Measurements from ENCODE around the gene ELOVL6. TPM values are rescaled to one million over a fixed set of nuclear protein-coding genes. Genes with fewer than 3 reads are reported as not detected.

Gene ELOVL6
- polyA plus RNA-seq, 1 donor from 2014 or later, result 21.3 TPM

DNA sequence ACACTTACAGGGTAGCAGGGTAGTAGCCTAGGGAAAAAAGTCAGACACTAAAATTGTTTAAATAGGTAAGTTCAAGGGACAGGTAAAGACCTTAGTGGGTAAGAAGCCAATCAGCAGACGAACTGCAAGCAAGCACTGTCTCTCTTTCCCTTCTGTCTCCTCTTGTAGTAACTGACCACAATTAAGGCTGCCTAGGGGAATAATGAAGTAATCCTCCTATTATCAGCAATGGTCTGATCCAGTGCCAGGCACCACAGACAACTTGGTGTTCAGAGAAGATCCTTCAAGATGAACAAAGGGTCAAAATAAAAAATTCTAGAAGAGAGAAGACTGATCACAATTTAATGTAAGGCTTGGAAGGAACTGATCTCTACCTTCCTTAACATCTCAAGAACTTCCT is 62.9 kb downstream of the ELOVL6 start:
- Histone ChIP-seq H3K27ac (ENCODE audit: low read length) (no peak overlapping the region), H3K9me2 (ENCODE audit: insufficient read depth, low read length) (no peaks in the 10 kb centered on the region), H3K36me3 (ENCODE audit: insufficient read depth, low read length) (no peaks in the 10 kb centered on the region), H2AFZ (ENCODE audit: low read depth, low read length) (no peak overlapping the region), H3K27me3 (ENCODE audit: insufficient read depth, low read depth, low read length) (no peaks in the 10 kb centered on the region), H3K4me2 (ENCODE audit: low read length) (no peak overlapping the region), H3F3A (ENCODE audit: insufficient read depth, low read length, poor library complexity, severe bottlenecking) (no peaks in the 10 kb centered on the region), H3K4me3 (ENCODE audit: low read length) (no peak overlapping the region), H3K79me2 (replicated peaks; ENCODE audit: insufficient read depth, low read length) (peaks cover 29% of the 10 kb centered on the region), H4K20me1 (ENCODE audit: insufficient read depth) (no peaks in the 10 kb centered on the region), H3K9ac (ENCODE audit: low read length) (no peak overlapping the region), H3K9me3 (ENCODE audit: low read length) (no peaks in the 10 kb centered on the region)
- TF ChIP-seq EP300 (conservative IDR thresholded peaks at IDR 0.05; ENCODE audit: poor library complexity, severe bottlenecking) (no peak), EZH2 (IDR thresholded peaks at IDR 0.05; ENCODE audit: borderline replicate concordance, insufficient read depth, low read length, poor library complexity, severe bottlenecking) (no peak), MXI1 (conservative IDR thresholded peaks at IDR 0.05; ENCODE audit: poor library complexity, severe bottlenecking) (no peak), POLR2AphosphoS5 (IDR thresholded peaks at IDR 0.05) (no peak), SMC3 (conservative IDR thresholded peaks at IDR 0.05; ENCODE audit: poor library complexity) (no peak), TAF1 (IDR thresholded peaks at IDR 0.05; ENCODE audit: low read depth) (no peak), RAD21 (conservative IDR thresholded peaks at IDR 0.05) (no peak)
- TF ChIP-seq, protein P1, sequence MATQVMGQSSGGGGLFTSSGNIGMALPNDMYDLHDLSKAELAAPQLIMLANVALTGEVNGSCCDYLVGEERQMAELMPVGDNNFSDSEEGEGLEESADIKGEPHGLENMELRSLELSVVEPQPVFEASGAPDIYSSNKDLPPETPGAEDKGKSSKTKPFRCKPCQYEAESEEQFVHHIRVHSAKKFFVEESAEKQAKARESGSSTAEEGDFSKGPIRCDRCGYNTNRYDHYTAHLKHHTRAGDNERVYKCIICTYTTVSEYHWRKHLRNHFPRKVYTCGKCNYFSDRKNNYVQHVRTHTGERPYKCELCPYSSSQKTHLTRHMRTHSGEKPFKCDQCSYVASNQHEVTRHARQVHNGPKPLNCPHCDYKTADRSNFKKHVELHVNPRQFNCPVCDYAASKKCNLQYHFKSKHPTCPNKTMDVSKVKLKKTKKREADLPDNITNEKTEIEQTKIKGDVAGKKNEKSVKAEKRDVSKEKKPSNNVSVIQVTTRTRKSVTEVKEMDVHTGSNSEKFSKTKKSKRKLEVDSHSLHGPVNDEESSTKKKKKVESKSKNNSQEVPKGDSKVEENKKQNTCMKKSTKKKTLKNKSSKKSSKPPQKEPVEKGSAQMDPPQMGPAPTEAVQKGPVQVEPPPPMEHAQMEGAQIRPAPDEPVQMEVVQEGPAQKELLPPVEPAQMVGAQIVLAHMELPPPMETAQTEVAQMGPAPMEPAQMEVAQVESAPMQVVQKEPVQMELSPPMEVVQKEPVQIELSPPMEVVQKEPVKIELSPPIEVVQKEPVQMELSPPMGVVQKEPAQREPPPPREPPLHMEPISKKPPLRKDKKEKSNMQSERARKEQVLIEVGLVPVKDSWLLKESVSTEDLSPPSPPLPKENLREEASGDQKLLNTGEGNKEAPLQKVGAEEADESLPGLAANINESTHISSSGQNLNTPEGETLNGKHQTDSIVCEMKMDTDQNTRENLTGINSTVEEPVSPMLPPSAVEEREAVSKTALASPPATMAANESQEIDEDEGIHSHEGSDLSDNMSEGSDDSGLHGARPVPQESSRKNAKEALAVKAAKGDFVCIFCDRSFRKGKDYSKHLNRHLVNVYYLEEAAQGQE (IDR thresholded peaks at IDR 0.05; ENCODE audit: borderline replicate concordance), result no peak
- TF ChIP-seq, protein P2, sequence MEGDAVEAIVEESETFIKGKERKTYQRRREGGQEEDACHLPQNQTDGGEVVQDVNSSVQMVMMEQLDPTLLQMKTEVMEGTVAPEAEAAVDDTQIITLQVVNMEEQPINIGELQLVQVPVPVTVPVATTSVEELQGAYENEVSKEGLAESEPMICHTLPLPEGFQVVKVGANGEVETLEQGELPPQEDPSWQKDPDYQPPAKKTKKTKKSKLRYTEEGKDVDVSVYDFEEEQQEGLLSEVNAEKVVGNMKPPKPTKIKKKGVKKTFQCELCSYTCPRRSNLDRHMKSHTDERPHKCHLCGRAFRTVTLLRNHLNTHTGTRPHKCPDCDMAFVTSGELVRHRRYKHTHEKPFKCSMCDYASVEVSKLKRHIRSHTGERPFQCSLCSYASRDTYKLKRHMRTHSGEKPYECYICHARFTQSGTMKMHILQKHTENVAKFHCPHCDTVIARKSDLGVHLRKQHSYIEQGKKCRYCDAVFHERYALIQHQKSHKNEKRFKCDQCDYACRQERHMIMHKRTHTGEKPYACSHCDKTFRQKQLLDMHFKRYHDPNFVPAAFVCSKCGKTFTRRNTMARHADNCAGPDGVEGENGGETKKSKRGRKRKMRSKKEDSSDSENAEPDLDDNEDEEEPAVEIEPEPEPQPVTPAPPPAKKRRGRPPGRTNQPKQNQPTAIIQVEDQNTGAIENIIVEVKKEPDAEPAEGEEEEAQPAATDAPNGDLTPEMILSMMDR (IDR thresholded peaks at IDR 0.05; ENCODE audit: poor library complexity, severe bottlenecking), result no peak

DNA sequence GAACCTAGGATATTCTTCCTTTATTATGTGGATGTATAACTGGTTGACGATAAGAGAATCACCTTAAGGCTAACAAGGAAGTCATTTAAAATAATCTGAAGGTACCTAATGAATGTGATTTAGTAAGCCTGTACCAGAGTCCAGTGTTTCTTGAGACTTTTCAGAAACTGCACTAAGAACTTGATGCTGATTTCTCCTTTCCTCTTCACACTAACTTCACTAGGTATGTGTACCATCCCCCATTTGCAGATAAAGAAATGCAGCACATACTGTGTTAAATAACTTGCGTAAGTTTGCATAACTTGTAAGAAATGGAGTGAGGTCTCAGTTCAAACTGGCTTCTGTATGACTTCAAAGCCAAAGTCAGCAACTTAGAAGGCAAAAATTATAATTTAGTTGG is 63.3 kb downstream of the ELOVL6 start:
- Histone ChIP-seq H2AFZ (ENCODE audit: low read depth, low read length) (no peak overlapping the region), H3K27me3 (ENCODE audit: insufficient read depth, low read depth, low read length) (no peaks in the 10 kb centered on the region), H3K9ac (ENCODE audit: low read length) (no peak overlapping the region), H3K9me3 (ENCODE audit: low read length) (no peaks in the 10 kb centered on the region), H3K4me2 (ENCODE audit: low read length) (no peak overlapping the region), H3K4me3 (ENCODE audit: low read length) (no peak overlapping the region), H3K79me2 (replicated peaks; ENCODE audit: insufficient read depth, low read length) (peaks cover 29% of the 10 kb centered on the region), H4K20me1 (ENCODE audit: insufficient read depth) (no peaks in the 10 kb centered on the region), H3K36me3 (ENCODE audit: insufficient read depth, low read length) (no peaks in the 10 kb centered on the region), H3K9me2 (ENCODE audit: insufficient read depth, low read length) (no peaks in the 10 kb centered on the region), H3K27ac (ENCODE audit: low read length) (no peak overlapping the region), H3F3A (ENCODE audit: insufficient read depth, low read length, poor library complexity, severe bottlenecking) (no peaks in the 10 kb centered on the region)
- TF ChIP-seq, protein P2 (IDR thresholded peaks at IDR 0.05; ENCODE audit: poor library complexity, severe bottlenecking), result no peak
- TF ChIP-seq TAF1 (IDR thresholded peaks at IDR 0.05; ENCODE audit: low read depth) (no peak), POLR2AphosphoS5 (IDR thresholded peaks at IDR 0.05) (no peak), EP300 (conservative IDR thresholded peaks at IDR 0.05; ENCODE audit: poor library complexity, severe bottlenecking) (no peak), SMC3 (conservative IDR thresholded peaks at IDR 0.05; ENCODE audit: poor library complexity) (no peak), EZH2 (IDR thresholded peaks at IDR 0.05; ENCODE audit: borderline replicate concordance, insufficient read depth, low read length, poor library complexity, severe bottlenecking) (no peak), MXI1 (conservative IDR thresholded peaks at IDR 0.05; ENCODE audit: poor library complexity, severe bottlenecking) (no peak), RAD21 (conservative IDR thresholded peaks at IDR 0.05) (no peak)
- TF ChIP-seq, protein P1 (IDR thresholded peaks at IDR 0.05; ENCODE audit: borderline replicate concordance), result no peak
